Measurements from ENCODE around the gene CAPZA3.

DNA sequence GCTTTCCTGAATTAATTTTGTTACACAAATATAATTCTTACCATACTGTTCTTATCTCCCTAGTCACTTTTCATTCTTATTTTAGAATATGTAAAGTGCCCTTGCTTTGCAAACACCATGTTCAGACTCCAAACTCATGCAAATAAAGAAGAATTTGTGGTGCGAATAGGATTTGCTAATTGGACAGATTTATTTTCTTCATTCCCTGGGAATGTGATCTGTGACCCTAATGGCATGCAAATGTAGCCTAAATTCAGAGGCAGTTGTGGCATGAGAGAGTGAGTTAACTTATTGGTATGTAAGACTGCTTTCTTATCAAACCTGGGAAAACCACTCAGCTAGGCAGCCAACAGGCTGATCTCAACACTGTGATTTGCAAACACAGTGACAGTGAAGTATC, 10.0 kb downstream of the CAPZA3 start:
- TF ChIP-seq, protein P1, sequence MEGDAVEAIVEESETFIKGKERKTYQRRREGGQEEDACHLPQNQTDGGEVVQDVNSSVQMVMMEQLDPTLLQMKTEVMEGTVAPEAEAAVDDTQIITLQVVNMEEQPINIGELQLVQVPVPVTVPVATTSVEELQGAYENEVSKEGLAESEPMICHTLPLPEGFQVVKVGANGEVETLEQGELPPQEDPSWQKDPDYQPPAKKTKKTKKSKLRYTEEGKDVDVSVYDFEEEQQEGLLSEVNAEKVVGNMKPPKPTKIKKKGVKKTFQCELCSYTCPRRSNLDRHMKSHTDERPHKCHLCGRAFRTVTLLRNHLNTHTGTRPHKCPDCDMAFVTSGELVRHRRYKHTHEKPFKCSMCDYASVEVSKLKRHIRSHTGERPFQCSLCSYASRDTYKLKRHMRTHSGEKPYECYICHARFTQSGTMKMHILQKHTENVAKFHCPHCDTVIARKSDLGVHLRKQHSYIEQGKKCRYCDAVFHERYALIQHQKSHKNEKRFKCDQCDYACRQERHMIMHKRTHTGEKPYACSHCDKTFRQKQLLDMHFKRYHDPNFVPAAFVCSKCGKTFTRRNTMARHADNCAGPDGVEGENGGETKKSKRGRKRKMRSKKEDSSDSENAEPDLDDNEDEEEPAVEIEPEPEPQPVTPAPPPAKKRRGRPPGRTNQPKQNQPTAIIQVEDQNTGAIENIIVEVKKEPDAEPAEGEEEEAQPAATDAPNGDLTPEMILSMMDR (IDR thresholded peaks at IDR 0.05) = no peak
- TF ChIP-seq EZH2 (IDR thresholded peaks at IDR 0.05; ENCODE audit: borderline replicate concordance, insufficient read depth, low read depth, low read length, poor library complexity, severe bottlenecking) = no peak
